HG02763 (cell line): ENCODE results near the gene SMIM38.
A peak's percentile ranks its signal among the peaks of the same experiment; 100 is the strongest.

ENCODE experiments used
- ATAC-seq: cut with Tn5 transposase; IDR thresholded peaks from one replicate; pipeline ENCODE4 v1.9.1; 2021; ENCODE audit warnings: mild to moderate bottlenecking, moderate library complexity; ENCODE audit not compliant: unreplicated experiment

The SMIM38 gene

DNA sequence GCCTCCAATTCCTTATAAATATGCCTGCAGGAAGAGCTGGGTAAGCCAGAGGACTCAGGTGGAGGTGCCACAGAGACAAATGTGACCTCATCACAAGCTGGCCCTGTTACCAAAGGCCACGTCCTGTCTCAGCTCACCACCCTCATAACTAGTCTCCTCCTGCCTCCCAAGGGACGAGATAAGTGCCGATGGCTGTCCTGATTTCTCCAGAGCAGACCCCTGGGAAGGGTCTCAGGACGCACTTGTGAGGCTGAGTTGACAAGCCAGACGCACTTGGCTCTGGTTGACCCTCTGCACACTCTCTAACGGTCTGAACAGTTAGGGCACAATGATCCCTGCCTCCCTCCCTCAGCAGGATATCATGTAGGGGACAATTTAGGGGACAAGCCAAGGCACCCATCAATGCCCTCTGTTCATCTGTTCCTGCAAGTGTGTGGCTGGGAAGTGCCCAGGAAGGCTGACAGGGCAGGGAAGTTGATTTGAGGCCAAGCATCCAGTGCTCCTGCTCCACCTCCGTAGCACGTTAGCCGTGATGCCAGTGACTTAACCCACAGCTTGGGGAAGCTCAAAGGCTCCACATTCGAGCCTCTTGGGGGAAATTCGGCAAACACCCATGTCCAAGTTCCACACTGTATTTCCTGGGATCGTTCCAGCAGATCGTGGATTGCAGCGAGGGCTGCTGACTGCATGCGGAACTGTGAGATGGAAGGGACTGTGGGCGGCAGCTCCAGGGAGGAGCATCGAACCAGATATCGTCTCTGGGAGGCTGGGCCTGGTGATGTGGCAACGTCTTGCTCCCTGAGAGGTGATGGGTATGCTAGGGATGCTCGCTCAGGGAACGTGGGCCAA, 2.8 kb downstream of the SMIM38 start:
- no peak for ATAC-seq

DNA sequence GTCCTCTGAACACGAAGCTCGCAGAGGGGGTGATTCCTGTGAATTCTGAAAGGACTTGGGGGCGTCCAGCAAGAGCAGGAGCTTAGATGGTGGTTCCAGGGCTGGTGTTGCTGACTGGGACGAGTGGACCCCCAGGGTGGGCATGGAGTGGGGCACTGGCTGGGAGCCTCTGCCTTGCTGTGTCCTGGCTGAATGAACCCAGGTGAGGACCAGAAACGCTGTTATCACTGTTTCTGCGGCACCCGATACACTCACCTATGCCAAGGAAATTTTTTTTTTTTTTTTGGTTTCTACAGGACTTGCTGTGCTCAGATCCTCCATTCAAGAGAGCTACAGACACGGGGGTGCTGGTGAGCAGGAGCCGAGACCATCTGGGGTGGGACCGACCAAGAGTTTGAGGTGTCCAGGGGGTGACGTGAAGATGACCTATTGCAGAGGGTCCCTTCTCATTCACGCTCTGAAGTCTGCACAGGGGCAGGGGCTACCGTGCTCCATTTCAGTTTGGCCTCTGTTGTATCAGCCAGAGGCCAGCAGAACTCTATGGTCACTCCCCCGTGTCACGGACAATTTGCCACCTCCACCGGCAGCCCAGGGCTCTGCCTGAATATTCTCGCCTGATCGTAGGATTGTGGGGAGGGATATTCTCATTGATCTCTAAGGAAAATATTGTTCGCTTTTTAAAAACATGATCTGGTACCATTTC, 3.6 kb downstream of the SMIM38 start:
- ATAC-seq, result no peak

DNA sequence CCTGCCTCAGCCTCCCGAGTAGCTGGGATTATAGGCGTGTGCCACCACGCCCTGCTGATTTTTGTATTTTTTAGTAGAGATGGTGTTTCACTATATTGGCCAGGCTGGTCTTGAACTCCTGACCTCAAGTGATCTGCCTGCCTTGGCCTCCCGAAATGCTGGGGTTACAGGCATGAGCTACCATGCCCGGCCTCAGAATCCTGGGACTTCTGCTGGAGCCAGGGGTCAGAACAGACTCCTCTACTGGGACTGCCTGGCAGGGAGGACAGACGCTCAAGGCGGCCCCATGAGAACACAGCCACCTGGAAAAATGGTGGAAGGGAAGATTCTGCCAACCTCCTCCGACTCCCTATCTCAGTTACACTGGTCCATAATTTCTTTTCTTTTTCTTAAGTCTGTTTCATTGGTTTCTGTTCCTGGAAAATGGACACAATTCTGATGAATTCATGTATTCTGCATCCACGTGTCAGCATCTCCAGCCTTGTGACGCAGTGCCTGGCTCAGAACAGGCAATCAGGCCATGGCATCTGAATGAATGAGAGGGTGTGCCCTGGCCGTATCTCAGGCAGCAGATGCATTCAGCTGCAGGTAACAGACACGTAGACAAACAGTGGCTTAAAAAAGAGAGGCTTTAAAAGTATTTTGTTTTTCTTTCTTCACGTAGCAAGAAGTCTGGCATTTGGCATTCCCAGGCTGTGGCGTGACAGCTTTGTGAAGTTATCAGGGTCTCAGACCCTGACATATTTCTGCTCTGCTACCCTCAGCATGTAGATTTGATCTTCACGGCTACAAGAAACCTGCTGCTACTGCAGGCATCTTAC, 4.8 kb downstream of the SMIM38 start:
- no peak for ATAC-seq

DNA sequence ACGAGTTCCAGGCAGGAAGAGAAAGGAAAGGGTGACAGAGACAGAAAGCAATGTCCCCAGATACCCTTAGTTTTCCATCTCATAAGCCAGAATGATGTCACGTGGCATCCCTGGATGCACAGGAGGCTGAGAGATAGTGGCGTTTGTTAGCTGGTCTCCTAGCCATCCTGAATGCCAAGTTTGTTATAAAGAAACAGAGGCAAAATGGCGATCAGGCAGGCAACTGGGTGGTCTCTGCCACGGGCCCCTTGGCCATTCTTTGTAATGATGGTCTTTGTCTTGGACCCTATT, 5.3 kb downstream of the SMIM38 start:
- no peak for ATAC-seq

DNA sequence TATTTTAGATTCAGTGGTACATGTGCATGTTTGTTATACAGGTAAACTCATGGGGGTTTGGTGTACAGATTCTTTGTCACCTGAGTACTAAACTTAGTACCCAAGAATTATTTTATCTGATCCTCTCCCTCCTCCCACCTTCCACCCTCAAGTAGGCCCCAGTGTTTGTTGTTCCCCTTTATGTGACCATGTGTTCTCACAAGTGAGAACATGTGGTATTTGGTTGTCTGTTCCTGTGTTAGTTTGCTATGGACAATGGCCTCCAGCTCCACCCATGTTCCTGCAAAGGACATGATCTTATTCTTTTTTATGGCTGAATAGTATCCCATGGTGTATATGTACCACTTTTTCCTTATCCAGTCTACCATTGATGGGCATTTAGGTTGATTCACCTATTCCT, 6.8 kb downstream of the SMIM38 start:
- no peak for ATAC-seq

DNA sequence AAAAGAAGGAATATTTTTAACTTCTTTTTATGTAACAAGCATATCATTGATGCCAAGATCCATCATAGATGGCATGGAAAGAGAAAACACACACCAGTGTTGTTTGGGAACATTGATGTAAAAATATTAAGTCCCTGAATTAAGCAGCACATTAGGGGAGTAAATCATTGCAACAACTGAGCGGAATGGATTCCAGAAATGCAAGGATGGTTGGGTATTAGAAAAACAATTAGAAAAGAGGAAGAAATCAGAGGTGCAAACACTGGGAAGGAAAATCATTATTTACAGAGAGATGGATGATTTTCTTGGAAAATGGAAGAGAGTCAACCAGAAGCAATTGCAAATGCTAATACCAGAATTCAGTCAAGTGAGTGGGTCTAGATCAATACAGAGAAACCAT, 8.1 kb downstream of the SMIM38 start:
- ATAC-seq, result no peak

DNA sequence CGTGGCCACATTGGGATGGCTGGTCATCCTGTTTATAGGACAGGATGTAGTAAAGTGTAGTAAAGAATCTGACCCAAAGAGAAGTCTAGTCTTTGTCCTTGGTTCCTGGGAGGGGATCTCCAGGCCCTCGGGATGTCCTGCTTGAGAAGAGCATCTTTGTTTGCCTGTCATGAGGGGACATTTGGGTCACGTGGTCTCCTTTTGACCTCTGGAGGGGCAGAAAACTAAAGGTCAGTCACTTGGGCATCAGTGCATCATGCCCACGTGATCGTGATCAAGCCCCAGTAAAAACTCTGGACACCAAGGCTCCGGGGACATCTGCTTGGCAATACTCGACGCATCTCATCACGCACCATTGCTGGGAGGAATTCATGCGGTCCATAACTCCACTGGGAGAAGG, 9.1 kb downstream of the SMIM38 start:
- ATAC-seq, result no peak

DNA sequence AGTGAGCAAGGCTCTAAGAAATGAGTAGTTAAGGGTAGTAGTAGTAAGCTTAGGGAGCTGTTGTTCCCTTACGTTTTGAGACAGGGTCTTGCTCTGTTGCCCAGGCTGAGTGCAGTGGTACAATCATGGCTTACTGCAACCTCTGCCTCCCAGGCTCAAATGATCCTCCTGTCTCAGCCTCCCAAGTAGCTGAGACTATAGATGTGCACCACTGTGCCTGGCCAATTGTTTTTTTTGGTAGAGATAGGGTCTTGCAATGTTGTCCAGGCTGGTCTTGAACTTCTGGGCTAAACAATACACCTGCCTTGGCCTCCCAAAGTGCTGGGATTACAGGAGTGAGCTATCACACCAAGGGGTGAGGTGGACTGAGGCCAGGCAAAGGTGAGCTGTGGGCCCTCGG, 10.0 kb downstream of the SMIM38 start:
- ATAC-seq, result no peak

DNA sequence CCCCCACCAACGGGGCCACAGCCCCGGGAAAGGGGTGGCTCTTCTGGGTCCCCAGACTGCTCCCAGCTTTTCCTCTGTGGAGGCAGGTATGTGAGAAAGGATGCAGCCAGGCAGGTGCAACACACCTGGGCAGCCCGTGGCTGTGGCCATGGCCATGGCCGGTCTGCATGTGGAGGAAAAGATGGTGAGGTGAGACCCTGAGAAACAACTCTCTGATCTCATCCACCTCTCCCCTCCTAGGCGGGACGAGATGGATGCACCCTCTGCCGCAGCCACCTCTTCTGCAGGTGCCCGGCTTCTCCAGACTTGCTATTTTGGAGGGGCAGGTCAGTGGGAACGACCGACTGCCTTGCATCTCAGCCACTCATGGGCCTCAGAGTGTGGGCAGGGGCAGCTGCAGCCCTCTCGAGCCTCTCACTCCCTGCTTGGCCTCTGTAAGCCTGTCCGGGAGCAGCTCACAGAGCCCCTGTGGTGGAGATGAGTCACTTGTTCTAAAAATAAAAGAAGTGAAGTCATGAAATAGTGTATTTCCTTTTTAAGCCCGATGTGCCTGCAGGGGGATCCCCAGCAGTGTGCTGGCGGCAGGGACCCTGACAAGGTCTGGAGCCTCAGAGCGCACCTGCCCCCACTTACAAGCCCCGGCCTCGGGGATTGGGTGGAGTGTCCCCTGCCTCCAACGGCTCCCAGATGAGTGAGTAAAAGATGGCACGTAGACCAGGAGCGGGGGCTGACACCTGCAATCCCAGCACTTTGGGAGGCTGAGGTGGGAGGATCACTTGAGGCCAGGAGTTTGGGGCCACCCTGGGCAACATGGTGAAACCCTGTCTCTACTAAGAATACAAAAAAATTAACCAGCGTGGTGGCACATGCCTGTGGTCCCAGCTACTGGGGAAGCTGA, 10.7 kb downstream of the SMIM38 start:
- ATAC-seq, result peak; percentile 80

DNA sequence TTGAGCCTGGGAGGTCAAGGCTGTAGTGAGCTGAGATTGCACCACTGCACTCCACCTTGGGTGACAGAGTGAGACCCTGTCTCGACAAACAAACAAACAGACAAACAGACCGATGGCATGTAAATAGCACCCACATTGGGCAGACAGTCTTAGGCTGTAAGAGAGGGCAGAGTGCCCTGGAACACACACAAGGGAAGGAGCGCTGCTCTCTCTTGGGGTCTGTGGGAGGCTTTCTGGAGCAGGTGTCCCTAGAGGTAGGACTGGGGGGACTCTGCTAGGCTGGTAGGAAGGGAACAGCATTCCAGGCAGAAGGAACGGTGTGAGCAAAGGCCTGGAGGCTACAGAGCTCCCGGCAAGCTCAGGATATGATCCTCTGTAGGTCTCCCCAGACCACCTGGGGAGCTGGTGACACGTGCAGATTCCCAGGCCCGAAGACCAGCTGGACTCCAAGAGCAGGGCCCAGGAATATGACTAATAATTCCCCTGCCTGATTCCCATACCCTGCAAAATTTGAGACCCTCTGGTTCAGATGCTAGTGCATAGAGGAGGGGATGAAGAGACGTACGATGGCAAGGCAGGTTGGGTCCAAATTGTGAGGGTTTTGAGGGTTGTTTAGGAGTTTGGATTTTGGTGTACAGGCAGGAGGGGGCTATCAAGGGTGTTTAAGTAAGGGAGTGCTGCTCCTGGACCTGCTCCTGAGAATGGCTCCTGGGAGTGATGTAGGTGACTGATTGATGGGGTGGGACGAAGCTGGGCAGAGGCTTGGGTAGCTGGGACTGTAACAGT, 11.6 kb downstream of the SMIM38 start:
- ATAC-seq, result no peak

DNA sequence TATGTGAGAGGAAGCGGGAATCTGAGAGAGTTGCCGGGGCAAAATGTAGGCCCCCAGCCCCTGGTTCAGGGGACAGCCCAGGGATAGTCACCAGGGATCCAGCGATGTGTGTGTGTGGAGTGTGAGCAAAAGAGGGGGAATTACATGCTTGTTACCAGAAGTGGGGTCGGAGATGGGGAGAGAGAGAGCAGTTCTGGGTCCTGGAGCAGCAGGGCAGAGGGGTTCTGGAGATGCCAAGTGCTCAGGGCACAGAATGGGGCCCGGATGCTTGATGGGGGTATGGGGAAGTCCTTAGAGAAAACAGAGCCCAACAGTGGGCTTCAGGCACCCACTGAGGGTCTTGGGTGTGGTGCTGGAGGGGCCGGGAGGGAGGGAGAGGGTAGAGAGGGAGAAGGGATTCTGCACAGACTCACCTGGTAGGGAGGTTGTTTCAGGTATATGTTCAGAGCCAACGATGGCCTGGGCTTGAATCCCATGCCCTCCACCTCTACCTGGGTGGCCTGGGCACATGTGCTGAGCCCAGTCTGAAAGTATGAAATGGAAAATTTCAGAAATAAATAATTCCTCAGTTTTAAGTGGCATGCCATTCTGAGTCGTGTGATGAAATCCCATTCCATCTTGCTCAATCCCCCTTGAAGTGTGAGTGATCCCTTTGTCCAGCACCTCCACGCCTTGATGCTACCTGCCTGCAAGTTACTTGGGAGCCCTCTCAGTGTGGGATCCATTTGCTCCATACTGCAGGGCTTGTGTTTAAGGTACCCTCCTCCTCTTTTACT, 12.4 kb downstream of the SMIM38 start:
- no peak for ATAC-seq

DNA sequence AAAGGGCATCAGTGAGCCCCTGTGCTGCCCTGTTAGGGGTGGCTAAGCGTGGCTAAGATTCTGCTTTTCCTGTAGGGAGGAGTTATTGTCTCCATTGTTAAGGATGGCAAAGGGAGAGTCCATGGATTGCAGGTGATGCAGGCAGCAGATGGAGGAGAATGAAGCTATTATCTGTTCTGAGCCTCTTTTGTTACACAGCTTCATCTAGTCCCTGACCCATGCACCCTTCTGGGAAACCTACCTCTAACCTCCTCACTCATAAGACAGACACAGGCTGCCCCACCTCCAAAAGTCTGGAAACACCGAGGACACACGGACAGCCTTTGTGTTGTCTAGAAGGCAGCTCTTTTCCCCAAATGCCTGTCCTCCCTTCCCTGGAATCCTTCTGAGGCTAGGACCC, 13.7 kb downstream of the SMIM38 start:
- no peak for ATAC-seq

DNA sequence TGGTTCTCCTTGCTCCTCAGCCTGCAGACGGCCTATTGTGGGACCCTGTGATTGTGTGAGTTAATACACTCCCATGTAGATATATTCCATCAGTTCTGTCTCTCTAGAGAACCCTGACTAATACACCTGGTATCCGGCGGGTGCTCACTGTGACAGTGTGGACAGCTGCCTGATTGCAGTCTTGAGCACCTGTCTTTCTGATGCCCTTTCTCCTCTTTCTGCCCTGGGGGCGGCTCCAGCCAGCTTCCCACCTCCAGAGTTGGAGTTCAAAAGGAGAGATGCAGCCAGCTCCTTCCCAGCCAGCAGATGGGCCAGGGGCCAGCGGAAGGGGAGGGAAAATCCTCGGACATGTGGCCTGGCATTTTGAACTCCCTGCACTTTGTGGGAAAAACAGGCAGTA, 15.0 kb downstream of the SMIM38 start:
- ATAC-seq, result no peak

DNA sequence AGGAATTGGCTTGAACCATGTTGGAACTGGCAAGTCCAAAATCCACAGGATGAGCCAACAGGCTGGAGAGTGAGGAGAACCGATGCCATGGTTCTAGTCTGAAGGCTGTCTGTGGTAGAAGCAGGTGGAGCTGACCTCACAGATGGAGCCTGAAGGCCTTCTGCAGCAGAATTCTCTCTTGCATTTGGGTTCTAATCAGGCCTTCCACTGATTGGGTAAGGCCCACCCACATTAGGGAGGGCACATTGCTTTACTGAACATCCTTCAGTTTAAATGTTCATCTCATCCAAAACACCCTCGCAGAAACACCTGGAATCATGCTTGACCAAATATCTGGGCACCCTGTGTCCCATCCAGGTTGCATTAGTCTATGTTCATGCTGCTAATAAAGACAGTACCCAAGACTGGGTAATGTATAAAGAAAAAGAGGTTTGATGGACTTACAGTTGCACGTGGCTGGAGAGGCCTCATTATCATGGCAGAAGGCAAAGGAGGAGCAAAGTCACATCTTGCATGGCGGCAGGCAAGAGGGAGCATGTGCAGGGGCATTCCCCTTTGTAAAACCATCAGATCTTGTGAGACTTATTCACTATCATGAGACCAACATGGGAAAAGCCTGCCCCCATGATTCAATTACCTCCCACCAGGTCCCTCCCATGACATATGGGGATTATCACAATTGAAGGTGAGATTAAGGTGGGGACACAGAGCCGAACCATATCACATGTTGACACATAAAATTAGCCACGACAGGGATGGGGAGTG, 15.9 kb downstream of the SMIM38 start:
- no peak for ATAC-seq

DNA sequence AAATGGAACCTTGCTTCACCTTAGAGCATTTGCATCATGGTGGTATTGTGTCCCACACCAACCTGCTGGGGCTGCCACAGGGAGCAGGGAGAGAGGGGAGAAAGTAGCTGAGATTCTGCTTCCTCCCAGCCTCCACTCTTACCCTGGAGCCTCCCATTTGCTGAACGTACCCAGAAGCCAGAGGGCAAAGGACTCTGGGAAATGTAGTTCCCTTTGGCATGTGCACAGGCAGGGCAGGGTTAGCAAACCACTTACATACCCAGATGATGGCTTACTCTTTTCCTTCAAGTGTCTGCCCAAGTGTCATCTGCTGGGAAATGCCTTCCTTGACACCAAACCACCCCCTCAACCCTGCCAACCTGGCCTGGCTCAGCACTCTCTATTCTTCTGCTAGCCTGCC, 16.9 kb downstream of the SMIM38 start:
- no peak for ATAC-seq

DNA sequence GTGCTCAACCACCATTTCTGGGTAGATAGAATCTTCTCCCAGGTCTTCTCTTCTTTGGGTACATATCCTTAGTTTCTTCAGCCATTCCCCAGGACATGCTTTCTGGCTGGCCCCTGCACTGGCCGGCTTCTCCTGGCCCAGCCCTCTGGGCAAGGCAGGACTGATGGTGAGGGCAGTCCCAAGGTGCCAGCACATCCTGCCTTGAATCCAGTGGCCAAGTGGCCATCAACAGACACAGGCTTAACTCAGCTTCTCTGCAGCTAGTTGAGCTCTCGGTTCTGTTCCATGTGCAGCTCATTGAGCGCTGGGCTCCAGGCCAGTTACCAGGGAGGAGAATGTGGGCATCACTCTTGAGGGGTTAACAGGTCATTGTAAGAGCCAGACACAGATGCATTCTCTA, 17.6 kb downstream of the SMIM38 start:
- ATAC-seq, result no peak

DNA sequence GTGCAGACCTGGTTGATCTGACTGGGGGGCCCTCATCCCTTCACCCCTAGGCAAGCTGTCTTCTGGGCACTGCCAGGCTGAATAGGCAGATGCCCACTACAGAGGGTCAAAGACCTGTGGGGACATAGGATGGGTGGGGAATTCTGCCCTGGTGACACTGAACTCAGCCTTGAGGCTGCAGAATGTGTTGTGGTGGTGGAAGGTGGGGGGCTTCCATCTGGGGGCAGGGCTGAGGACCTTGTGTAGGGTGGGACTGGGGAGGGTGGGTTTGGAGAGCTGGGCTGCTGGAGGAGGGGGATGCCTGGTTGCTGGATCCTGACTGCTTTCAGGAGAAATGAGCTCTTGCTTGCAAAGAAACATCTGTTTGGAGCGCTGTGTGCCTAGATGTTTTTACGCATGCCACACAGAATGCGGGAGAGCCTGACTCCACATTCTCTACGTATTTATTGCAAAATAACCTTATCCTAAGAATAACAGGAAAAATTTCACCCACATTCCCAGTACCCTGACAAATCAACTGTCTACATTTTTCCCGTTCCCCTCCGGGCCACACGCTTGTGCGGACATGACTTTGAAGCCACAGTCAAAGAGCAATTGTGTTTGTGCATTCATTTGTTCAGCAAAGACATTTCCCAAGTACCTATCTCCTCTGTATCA, 18.3 kb downstream of the SMIM38 start:
- no peak for ATAC-seq

DNA sequence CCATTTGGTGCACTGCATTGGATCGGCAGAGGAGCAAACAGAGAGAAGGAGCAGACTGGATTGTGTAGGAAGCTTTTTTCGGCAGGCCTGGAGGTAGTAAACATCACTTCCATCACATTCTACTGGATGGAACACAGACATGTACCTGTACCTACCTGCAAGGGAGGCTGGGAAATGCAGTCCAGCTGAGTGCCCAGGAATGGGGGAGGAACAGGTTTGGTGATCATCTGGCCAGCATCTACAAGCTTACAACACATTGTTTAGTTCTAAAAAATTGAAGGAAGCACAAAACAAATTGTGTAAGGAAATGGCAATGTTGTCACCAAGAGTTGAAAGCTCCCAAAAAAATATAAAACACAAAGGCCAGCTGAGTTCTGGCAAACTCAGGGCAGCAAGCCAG, 19.1 kb downstream of the SMIM38 start:
- no peak for ATAC-seq
